HuH-7 (cell line): ENCODE results near the gene ANKMY1.
"Not testable (repeated sequence)": the region's sequence is repeated elsewhere in the genome, so short reads cannot be mapped to it uniquely, and the experiment has no call there.

ENCODE experiments used
- DNase-seq: peaks from one replicate; pipeline ENCODE4 v3.0.0; 2011; ENCODE audit warnings: low spot score

The ANKMY1 gene

DNA sequence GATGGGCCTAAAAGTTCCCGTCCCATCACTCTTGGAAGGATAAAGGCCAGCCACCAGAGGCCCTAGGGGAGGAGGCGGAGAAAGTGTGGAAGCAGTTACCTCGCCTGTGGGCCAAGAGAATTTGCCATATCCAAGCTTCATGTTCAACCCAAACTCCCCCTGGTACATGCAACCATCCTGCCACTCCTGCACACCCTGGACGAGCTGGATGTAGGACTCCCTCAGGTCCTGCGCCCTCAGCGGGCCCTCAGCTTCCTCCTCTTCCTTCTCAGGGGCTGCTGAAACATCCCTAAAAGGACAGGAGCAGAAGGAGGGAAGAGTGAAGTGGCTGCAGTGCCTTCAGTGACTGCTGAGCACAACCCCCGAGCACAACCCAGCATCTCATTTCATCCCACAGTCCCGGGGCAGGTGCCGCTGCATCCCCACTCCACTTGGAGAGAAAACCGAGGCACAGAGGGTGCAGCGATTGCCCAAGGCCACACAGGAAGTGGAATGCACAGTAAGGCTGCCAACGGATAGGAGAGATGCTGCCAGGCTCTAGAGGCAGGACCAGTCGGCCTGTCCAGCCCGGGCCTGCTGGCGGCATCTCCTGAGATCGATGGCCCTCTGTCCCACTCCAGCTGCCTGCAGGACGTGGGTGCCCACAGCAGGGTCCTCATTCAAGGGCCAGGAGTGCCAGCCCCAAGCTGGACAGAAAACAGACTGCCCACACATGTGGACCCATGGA is 2.9 kb downstream of the ANKMY1 start:
- no peak for DNase-seq

DNA sequence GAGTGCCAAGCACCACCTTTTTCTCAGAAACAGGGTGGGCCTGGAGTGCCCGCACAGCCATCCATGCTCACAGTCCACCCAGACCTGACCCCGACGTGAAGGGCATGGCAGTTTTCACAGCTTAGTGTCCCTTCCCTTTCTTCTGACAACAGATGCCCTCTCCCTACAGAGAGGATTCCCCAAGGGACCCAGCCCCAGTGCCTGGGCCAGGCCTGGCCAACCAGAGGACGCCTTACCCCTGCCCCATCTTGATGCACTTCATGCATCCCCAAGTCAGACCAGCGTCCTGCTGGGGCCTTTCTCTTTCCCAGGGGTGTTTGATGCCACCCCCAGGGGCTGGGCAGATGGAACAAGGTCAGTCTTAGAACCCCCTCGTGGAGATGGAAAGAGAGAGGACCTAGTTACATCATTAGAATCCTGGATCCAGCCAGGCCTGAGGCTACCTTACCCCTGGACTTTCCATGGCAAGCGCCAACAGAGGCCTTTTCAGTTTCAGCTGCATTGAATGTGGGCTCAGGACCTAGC is 3.8 kb downstream of the ANKMY1 start:
- DNase-seq = no peak

DNA sequence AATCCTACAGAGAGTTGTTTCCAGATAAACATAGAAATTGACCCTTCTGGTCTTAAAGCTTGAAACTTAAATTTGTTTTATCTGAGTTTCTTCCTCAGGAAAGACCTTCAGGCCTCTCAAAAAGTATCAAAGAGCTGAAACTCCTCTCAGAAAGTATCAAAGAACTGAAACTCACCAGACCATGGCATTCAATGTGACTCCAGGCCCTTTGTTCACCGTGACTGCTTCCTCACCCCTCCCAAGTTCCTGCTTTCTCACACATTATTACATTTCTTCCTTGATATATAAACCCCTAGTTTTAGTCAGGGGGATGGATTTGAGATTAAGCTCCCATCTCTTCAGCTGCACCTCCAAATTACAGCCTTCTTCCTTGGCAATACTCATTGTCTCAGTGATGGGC is 6.0 kb downstream of the ANKMY1 start:
- DNase-seq = no peak

DNA sequence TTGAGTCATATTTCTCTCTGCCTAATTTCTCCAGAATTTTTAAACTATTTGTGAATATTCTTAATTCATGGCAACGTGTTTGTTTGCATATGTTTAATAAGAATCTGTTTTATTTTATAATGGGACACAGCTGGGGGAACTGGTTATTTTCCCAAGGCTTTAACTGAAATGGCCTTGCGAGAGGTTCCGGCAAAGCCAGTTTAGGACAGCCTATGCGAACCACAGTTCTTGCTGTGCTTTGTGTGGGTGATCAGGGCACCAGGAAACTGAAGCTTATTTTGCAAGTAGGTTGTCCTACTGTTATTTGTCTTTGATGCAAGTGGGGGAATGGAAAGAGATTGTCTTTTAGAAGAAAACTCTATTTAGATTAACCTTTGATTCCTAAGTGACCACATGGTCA is 6.5 kb downstream of the ANKMY1 start:
- no peak for DNase-seq

DNA sequence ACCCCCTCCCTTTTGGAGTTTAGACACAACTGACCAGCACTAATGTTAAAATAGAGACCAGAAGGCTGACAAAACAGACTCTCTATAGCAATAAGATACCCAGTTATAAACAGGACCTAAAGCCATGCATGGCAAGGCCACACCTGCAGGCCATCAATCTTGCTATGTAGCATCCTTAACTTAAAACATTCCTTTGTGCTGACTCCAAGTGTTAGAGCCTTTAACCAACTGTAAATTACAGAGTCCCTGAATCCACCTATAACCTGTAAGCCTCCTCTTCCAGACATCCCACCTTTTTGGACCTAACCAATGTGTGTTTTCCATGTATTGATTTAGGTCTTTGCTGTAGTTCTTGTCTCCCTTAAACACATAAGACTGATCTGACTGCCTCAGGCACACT is 17.9 kb downstream of the ANKMY1 start:
- no peak for DNase-seq

DNA sequence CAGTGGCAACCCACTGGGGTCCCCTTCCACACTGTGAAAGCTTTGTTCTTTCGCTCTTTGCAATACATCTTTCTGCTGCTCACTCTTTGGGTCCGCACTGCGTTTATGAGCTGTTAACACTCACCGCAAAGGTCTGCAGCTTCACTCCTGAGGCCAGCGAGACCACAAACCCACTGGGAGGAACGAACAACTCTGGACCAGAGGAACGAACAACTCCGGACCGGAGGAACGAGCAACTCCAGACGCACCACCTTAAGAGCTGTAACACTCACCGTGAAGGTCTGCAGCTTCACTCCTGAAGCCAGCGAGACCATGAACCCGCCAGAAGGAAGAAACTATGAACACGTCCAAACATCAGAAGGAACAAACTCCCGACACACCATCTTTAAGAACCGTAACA is 18.7 kb downstream of the ANKMY1 start:
- not testable (repeated sequence) for DNase-seq

DNA sequence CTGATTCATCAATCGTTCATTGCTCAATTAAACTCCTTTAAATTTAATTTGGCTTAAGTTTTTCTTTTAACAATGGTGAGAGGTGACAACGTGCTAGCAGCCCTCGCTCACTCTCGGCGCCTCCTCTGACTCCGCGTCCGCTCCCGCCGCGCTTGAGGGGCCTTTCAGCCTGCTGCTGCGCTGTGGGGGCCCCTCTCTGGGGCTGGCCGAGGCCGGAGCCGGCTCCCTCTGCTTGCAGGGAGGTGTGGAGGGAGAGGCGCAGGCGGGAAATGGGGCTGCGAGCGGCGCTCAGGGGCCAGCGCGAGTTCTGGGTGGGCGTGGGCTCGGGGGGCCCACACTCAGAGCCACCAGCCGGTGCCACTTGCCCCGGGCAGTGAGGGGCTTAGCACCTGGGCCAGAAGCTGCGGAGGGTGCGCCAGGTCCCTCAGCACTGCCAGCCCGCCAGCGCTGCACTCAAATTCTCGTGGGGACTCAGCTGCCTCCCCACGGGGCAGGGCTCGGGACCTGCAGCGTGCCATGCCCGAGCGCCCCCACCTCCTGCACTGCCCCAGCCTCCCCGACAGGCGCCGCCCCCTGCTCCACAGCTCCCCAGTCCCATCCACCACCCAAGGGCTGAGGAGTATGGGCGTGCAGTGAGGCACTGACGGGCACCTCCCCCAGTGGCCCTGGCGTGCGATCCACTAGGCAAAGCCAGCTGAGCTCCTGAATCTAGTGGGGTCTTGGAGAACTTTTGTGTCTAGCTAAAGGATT is 19.6 kb downstream of the ANKMY1 start:
- no peak for DNase-seq

DNA sequence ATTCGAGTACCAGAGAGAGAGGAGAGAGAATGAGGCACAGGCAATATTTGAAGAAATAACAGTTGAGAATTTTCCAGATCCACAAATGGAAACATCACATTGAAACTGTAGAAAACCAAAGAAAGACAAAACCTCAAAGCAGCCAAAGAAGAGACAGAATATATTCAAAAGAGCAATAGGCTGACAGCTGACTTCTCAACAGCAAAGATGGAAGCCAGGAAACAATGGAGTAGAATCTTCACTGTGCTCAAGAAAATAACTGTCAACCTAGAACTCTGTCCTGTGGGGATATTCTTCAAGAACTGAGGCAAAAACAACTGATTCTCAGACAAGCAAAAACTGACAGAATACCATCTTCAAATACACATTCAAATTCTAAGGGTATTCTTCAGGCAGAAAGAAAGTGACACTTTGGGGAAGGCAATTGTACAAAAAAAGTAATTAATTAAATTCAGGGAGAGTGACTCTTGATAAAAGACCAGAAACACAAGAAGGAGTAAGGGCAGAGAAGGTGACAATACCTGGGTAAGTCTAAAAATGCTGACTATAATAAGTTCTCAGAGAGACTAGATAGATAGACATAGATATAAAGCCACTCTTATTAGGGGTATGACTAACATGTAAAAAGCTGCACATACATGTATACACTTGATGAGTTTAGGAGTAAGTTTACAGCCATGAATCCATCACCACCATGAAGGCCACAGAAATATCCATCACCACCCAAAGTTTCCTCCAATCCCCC is 25.6 kb downstream of the ANKMY1 start:
- no peak for DNase-seq

DNA sequence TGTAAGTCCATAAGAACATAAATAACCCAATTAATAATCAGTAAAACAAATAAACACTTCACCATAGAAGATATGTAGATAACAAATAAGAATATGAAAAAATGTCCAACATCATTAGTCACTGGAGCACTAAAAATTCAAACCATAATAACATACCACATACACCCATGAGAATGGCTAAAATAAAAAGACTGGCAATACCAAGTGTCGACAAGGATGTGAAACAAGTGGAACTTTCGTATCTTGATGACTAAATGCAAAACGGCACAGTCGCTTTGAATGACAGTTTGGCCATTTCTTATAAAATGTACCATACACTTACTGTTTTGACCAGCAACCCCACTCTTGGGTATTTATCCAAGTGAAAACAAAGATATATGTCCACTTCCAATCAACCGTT is 26.8 kb downstream of the ANKMY1 start:
- no peak for DNase-seq

DNA sequence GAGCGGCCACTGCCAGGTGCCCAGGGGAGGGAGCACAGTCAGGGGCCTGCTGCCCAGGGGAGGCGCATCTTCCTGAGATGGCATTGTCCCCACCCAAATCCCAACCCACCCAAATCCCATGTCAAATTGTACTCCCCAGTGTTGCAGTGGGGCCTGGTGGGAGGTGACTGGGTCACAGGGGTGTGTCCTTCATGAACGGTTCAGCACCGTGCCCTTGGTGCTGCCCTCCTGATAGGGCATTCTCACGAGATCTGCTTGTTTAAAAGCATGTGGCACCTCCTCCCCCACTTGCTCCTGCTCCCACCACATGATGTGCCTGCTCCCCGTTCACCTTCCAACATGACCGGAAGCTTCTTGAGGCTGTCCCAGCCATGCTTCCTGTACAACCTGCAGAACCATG is 27.6 kb downstream of the ANKMY1 start:
- DNase-seq = no peak

DNA sequence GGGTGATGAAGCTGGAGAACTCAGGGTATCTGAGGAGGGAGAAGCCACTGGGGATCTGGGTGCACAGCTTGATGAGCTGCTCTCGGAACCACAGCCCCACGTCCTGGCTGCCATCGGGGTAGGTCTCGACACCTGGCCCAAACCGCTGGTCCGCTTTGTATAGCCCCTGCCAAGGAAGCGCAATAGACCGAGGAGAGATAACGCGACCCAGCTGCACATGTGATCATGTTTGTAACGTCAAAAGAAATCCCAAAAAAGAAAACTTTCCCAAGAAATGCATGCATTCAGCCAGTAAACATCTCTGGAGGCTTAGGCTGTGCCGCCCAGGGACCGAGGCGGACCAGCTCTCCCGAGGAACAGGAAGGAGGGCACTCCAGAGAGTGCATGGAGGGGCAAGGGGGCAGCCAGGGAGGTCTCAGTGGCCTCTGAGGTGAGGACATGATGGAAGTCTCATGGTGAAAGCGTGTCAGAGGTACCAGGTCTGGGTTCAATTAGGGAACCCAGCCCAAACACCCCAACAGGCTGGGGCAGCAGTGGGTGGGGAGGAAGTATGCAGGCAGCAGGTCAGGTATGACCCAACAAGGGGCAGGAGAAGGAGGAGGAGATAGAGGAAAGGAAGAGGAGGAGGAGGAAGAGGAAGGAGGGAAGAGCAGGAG is 28.3 kb downstream of the ANKMY1 start:
- no peak for DNase-seq

DNA sequence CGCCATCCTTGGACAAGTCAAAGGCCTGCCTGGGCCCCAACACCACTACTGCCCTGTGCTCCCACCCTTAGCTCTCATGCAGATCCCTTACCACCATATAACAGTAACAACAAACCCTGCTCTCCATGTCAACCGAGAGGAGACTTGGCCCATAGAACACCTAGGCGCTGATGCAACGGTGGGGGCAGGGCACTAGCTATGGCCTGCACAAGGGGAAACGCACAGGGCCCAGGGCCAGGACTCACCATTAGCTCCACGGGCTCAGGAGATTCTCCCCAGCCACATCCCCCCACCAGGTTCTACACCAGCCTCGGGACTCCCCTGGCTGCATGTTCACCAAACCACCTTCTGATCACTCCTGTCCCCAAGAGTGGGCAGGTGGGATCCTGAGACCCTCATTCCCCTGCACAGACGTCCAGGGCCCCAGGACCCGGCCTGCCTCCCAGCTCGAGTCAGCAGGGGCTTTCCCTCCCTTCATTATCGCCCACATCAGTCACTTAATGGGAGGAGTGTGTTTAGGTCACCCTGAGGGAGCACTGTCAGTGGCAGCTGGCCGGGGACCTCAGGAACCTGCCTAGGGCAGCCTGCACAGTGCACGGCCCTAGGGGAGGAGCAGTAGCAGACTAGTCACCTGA is 29.3 kb downstream of the ANKMY1 start:
- no peak for DNase-seq

DNA sequence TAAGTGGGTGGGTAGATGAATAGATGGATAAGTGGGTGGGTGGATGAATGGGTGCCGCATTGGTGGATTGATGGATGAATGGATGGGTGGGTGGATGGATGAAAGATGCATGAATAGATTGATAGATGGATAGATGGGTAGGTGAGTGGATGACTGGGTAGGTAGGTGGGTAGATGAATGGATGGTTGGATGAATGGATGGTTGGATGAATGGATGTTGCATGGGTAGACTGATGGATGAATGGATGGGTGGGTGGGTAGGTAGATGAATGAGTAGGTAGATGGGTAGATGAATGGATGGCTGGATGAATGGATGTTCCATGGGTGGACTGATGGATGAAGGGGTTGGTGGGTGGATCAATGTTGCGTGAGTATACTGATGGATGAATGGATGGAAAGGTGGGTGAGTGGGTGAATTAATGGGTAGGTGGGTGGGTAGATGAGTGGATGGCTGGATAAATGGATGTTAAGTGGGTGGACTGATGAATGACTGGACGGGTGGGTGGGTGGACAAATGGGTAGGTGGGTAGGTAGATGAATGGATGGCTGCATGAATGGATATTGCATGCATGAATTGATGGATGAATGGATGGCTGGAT is 30.5 kb downstream of the ANKMY1 start:
- no peak for DNase-seq

DNA sequence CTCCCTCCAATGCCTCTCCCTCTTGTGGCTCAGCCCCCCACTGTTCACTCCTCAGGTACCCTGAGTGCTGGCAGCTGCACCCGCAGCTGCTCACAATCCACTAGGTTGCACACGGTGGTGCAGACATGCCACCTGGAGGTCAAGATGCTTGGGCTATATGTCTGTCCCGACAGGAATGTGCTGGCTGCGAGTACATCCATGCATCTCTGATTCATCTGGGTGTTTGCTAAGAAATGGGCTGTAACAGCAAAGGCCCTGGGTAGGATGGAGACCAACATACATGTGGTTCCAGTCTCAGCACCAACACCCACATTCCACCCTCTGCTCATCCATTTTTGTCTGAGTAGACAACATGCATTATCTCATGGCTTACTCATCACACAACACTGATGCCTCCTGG is 31.3 kb downstream of the ANKMY1 start:
- no peak for DNase-seq

DNA sequence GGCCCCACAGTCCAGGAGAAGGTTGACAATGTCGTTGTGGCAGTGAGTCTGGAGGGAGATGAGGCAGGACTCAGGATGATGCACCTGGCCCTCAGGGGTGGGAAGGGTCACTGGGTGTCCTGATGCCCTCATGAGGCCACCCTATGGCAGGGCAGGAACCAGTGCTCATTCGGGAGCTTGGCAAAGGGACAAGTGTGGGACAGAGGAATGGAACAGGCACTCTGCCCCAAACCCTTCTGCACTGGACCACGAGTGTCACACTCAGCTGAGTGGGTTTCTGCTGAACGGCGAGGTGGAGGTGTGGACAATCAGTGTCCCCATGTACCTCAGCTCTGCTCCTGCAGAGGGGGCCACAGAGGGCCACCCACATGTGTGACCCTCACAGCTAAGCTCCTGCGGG is 32.0 kb downstream of the ANKMY1 start:
- DNase-seq = no peak

DNA sequence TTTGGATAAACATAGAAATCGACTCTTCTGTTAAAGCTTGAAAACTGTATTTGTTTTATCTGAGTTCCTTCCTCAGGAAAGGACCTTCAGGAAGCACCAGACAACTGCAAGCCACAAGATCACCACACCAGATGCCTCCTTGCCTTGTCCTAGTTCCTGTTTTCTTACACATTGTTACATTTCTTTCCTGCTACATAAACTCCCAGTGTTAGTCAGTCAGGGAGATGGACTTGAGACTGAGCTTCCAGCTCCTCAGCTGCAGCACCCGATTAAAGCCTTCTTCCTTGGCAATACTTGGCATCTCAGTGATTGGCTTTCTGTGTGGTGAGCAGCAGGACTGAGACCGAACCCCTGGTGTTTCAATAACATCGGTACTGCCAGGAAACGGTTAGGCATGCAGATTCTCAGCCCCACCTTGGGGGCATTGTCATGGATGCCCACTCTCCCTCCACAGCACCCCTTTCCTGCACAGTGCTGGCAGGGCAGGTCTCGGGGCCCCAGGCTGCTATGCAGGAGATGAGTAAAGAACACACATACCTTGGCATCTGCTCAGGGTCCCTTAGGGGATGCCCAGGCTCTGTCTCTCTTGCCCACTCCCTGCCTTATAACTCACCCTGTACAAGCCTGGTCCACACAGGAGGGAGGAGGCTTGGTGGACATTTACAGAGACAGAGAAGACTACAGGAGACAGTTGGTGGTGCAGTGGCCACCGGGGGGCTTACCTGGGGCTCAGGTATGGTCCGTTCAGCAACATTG is 32.6 kb downstream of the ANKMY1 start:
- DNase-seq = no peak

DNA sequence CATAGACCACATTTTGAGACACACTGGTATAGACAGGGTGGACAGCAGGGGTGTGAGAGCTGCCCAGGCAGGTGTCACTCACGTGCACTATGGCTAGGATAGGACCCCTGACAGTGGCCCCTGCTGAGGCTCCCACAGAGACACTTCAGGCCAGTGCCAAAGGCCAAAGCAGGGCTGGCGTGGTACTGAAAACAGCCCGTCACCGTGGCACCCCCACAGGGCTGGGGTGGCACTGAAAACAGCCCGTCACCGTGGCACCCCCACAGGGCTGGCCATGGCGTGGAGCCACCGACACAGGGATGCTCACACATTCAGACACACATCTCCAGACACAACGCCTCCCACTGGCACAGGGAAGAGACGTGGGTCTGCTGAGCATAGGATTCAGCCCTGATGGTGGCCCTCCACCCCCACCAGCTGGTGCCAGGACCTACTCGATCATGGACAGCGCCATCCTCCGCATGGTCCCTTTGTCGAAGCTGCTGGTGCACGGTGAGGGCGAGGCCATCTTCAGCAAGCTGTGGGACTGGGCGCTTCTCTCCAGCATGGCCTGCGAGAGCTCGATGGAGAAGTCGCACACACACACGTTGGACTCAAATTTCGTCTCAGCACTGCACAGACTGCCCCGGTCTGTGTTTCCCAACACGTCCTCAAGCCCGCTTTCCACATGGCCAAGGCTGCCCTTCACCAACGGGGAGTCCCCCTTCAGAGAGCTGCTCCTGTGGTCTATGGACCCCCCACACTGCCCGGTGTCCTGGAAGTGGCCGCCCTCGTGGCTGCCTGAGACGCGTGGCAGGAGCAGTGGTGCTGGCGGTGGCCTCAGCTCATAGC is 34.1 kb downstream of the ANKMY1 start:
- no peak for DNase-seq

DNA sequence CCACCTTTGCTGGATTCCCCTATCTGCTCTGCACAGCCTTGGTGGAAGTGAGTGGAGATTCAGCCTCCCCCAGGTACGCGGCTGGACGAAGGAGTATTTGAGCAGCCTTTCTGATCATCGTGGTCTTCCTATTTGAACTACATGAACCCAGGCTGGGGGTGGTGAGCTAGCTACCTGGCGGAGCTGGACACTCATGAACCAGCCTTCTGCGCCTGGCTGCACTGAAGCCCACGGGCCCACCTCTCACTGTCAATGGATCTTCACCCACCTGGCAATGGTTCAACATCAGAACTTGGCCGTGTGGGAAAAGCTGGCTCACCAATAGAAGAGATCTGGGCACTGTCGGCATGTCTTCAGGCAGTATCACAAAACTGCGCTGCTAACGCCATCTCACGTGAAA is 35.4 kb downstream of the ANKMY1 start:
- no peak for DNase-seq

DNA sequence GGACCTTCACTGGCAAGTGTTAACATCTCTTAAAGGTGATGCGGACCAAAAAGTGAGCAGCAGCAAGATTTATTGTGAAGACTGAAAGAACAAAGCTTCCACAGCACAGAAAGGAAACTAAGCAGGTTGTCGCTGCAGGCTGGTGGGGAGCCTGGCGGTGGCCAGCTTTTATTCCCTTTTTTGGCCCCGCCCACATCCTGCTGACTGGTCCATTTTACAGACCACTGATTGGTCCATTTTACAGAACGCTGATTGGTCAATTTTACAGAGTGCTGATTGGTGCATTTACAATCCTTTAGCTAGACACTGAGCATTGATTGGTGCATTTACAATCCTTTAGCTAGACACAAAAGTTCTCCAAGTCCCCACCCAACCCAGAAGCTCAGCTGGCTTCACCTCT is 35.9 kb downstream of the ANKMY1 start:
- not testable (repeated sequence) for DNase-seq

DNA sequence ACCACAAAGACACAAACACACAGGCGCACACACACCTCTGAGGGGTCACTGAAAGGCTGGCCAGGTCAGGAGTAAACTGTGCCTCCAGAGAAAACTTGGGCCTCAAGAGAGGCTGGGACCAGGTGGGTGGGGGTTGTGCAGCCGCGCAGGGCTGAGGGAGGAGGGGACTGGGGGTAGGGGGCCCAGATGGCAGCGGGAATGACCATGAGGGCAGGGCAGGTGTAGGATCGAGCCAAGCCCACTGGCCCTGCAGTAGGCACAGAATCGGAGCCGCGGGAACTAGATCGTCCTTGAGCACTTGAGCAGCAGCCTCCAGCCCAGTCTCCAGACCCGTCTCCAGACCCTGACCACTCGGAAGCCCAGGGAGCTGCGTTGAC is 36.8 kb downstream of the ANKMY1 start:
- no peak for DNase-seq
